Ishikawa (cell line): ENCODE data around the gene TIFAB.

ENCODE experiments used
- CEBPB ChIP-seq: IDR thresholded peaks from 2 replicates; pipeline ENCODE4 v1.6.1; 2012
- CREB1 ChIP-seq: IDR thresholded peaks from 2 replicates; pipeline ENCODE4 v1.6.1; 2012; ENCODE audit warnings: low read depth
- EGR1 ChIP-seq: IDR thresholded peaks from 2 replicates; pipeline ENCODE4 v1.6.1; 2012
- EP300 ChIP-seq: IDR thresholded peaks from 2 replicates; pipeline ENCODE4 v1.6.1; 2012; ENCODE audit warnings: borderline replicate concordance
- FOXM1 ChIP-seq: IDR thresholded peaks from 2 replicates; pipeline ENCODE4 v1.6.1; 2012; ENCODE audit warnings: low read depth, borderline replicate concordance
- MAX ChIP-seq: IDR thresholded peaks from 2 replicates; pipeline ENCODE4 v1.6.1; 2012
- NFIC ChIP-seq: IDR thresholded peaks from 2 replicates; pipeline ENCODE4 v1.6.1; 2012
- RAD21 ChIP-seq: IDR thresholded peaks from 2 replicates; pipeline ENCODE4 v1.6.1; 2012; ENCODE audit warnings: low read depth
- REST ChIP-seq: IDR thresholded peaks from 2 replicates; pipeline ENCODE4 v1.6.1; 2012; ENCODE audit warnings: low read depth, mild to moderate bottlenecking
- TAF1 ChIP-seq: IDR thresholded peaks from 2 replicates; pipeline ENCODE4 v1.6.1; 2012; ENCODE audit warnings: low read depth, mild to moderate bottlenecking
- TCF12 ChIP-seq: IDR thresholded peaks from 2 replicates; pipeline ENCODE4 v1.6.1; 2012; ENCODE audit warnings: low read depth
- TEAD4 ChIP-seq: IDR thresholded peaks from 2 replicates; pipeline ENCODE4 v1.6.1; 2012
- USF1 ChIP-seq: IDR thresholded peaks from 2 replicates; pipeline ENCODE4 v1.6.1; 2012
- YY1 ChIP-seq: IDR thresholded peaks from 2 replicates; pipeline ENCODE4 v1.6.1; 2012; ENCODE audit warnings: low read depth
- ZBTB7A ChIP-seq: IDR thresholded peaks from 2 replicates; pipeline ENCODE4 v1.6.1; 2012; ENCODE audit warnings: low read depth

The TIFAB gene

GRCh38 chr5:135462304-135462703 is 10.2 kb upstream of the TIFAB start:
- no peak for TF ChIP-seq FOXM1
- TF ChIP-seq USF1: no peak
- TF ChIP-seq YY1: no peak
- TF ChIP-seq EP300: no peak
- no peak for TF ChIP-seq TAF1
- TF ChIP-seq REST: no peak
- TF ChIP-seq TEAD4: no peak
- TF ChIP-seq RAD21: peak; percentile 69
- TF ChIP-seq CREB1: no peak

- no peak for TF ChIP-seq CREB1
- TF ChIP-seq MAX: no peak
- no peak for TF ChIP-seq ZBTB7A
- no peak for TF ChIP-seq TAF1
- no peak for TF ChIP-seq FOXM1
- no peak for TF ChIP-seq TCF12
- TF ChIP-seq REST: no peak
- no peak for TF ChIP-seq TEAD4
- TF ChIP-seq YY1: no peak
Measured at GRCh38 chr5:135461481-135462151, 9.5 kb upstream of the TIFAB start.

GRCh38 chr5:135460246-135461033 is 8.3 kb upstream of the TIFAB start:
- TF ChIP-seq TCF12 (no peak), RAD21 (no peak), MAX (no peak), TAF1 (no peak), FOXM1 (no peak), ZBTB7A (no peak), NFIC (no peak), YY1 (no peak), CEBPB (no peak), USF1 (no peak), EP300 (no peak), REST (no peak), EGR1 (no peak), TEAD4 (no peak), CREB1 (no peak)

- TF ChIP-seq CEBPB (no peak), FOXM1 (no peak), MAX (no peak), CREB1 (no peak), USF1 (no peak), TEAD4 (no peak), YY1 (no peak), EP300 (no peak), RAD21 (no peak), ZBTB7A (no peak)
Measured at GRCh38 chr5:135458921-135459331, 6.8 kb upstream of the TIFAB start.
